ENCODE data around the gene PIRT. TPM values are rescaled to one million over a fixed set of nuclear protein-coding genes. Genes with fewer than 3 reads are reported as not detected.

PIRT gene
- total RNA-seq, 1 donor from 2014 or later = not detected

- no peak for TF ChIP-seq EZH2 (IDR thresholded peaks at IDR 0.05; ENCODE audit: insufficient read depth, low read length)
- H3K27ac ChIP-seq (ENCODE audit: low read depth, low read length) = no peak overlapping the region
- H3K27me3 Mint-ChIP-seq (ENCODE audit: low read depth, unreplicated experiment) = no peaks in the 10 kb centered on the region
- no peak overlapping the region for H3K4me3 Mint-ChIP-seq (ENCODE audit: unreplicated experiment)
- no peak overlapping the region for H3K4me2 ChIP-seq (ENCODE audit: low read length)
- no peak overlapping the region for H2AFZ ChIP-seq (ENCODE audit: low read depth, low read length)
- no peak overlapping the region for H3K9ac ChIP-seq (ENCODE audit: low read length)
- no peaks in the 10 kb centered on the region for H4K20me1 ChIP-seq (ENCODE audit: insufficient read depth, low read length)
- H3K27me3 ChIP-seq (ENCODE audit: insufficient read depth, low read length) = no peaks in the 10 kb centered on the region
- H3K9me3 Mint-ChIP-seq (ENCODE audit: unreplicated experiment) = peaks cover 4% of the 10 kb centered on the region
- no peak overlapping the region for H3K27ac Mint-ChIP-seq (ENCODE audit: unreplicated experiment)
- H3K4me1 ChIP-seq (ENCODE audit: insufficient read depth, low read length) = no peaks in the 10 kb centered on the region
- H3K9me3 ChIP-seq (ENCODE audit: insufficient read depth, low read depth, low read length) = no peaks in the 10 kb centered on the region
- FAIRE-seq = no peak
- no peaks in the 10 kb centered on the region for H3K4me1 Mint-ChIP-seq (ENCODE audit: low read depth, unreplicated experiment)
- no peaks in the 10 kb centered on the region for H3K36me3 Mint-ChIP-seq (ENCODE audit: low read depth, unreplicated experiment)
- no peak for DNase-seq (ENCODE audit: low read depth)
- no peak overlapping the region for H3K4me3 ChIP-seq (ENCODE audit: insufficient read depth, low read depth, low read length)
- no peaks in the 10 kb centered on the region for H3K36me3 ChIP-seq (ENCODE audit: insufficient read depth, low read length)
- no peaks in the 10 kb centered on the region for H3K79me2 ChIP-seq (ENCODE audit: insufficient read depth, low read length)
These were observed 60.0 kb downstream of the PIRT start for GRCh38 chr17:10777890-10778289.

DNA sequence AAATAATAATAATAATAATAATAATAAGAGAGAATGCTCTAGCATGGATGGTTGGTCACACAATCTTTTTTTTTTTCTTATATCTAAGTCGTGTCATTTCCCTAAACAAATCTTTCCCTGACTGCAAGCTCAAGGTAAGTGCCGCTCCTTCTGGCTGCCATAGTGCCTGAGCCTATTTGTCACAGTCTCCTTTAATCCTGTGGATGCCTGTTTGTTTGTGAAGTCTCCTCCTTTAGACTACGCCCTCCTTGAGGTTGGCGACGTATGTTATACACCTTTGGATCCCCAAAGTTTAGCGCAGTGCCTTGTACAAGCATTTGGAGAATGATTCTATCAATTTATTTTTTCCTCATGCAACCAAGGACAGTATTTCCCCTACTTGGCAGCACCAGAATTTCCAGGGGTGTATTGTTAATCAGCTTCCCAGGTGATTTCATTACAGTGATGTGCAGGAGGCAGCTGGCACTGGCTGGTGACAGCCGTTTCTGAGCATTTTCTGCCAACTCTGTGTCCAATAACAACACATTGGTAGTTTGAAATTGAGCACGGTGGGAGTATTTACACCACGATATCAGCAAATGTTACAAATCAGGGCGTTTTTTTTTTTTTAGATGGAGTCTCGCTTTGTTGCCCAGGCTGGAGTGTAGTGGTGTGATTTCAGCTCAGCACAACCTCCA lies 60.6 kb downstream of the PIRT start:
- FAIRE-seq = no peak
- H3K27ac Mint-ChIP-seq (ENCODE audit: unreplicated experiment) = no peak overlapping the region

DNA sequence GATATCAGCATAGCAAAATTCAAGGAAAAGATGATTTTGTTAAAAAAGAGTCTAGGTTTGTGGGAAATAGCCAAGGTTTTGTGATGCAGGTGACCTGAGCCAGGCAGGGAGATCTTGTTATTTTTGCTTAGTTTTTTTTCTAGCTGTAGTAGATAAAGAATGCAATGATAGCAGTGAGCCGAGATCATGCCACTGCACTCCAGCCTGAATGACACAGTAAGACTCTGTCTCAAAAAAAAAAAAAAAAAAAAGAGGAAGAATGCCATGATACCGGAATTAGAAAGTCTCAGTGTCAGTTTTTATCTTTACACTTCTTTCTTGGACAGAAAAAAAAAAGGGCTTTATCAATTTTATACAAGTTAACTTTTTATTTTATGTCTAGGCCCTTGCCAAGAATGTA lies 61.5 kb downstream of the PIRT start:
- Histone ChIP-seq H3K4me1 (ENCODE audit: insufficient read depth, low read length) (no peaks in the 10 kb centered on the region), H3K79me2 (ENCODE audit: insufficient read depth, low read length) (no peaks in the 10 kb centered on the region), H3K9me3 (ENCODE audit: insufficient read depth, low read depth, low read length) (peaks cover 10% of the 10 kb centered on the region), H3K4me3 (ENCODE audit: insufficient read depth, low read depth, low read length) (no peak overlapping the region), H3K27me3 (ENCODE audit: insufficient read depth, low read length) (no peaks in the 10 kb centered on the region), H3K9ac (ENCODE audit: low read length) (no peak overlapping the region), H3K27ac (ENCODE audit: low read depth, low read length) (no peak overlapping the region), H3K36me3 (ENCODE audit: insufficient read depth, low read length) (no peaks in the 10 kb centered on the region), H4K20me1 (ENCODE audit: insufficient read depth, low read length) (no peaks in the 10 kb centered on the region), H3K4me2 (ENCODE audit: low read length) (no peak overlapping the region), H2AFZ (ENCODE audit: low read depth, low read length) (no peak overlapping the region)
- Mint-ChIP-seq H3K9me3 (ENCODE audit: unreplicated experiment) (peaks cover 5% of the 10 kb centered on the region), H3K27me3 (ENCODE audit: low read depth, unreplicated experiment) (peaks cover 1% of the 10 kb centered on the region), H3K36me3 (ENCODE audit: low read depth, unreplicated experiment) (no peaks in the 10 kb centered on the region), H3K4me3 (ENCODE audit: unreplicated experiment) (no peak overlapping the region), H3K27ac (ENCODE audit: unreplicated experiment) (no peak overlapping the region), H3K4me1 (ENCODE audit: low read depth, unreplicated experiment) (no peaks in the 10 kb centered on the region)
- TF ChIP-seq, protein P1, sequence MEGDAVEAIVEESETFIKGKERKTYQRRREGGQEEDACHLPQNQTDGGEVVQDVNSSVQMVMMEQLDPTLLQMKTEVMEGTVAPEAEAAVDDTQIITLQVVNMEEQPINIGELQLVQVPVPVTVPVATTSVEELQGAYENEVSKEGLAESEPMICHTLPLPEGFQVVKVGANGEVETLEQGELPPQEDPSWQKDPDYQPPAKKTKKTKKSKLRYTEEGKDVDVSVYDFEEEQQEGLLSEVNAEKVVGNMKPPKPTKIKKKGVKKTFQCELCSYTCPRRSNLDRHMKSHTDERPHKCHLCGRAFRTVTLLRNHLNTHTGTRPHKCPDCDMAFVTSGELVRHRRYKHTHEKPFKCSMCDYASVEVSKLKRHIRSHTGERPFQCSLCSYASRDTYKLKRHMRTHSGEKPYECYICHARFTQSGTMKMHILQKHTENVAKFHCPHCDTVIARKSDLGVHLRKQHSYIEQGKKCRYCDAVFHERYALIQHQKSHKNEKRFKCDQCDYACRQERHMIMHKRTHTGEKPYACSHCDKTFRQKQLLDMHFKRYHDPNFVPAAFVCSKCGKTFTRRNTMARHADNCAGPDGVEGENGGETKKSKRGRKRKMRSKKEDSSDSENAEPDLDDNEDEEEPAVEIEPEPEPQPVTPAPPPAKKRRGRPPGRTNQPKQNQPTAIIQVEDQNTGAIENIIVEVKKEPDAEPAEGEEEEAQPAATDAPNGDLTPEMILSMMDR (IDR thresholded peaks at IDR 0.05; ENCODE audit: insufficient read depth, low read depth, low read length) = no peak
- TF ChIP-seq EZH2 (IDR thresholded peaks at IDR 0.05; ENCODE audit: insufficient read depth, low read length) = no peak
- DNase-seq (ENCODE audit: low read depth) (no peak), FAIRE-seq (no peak)

More for the DNA sequence above, 60.6 kb downstream of the PIRT start:
- no peak for DNase-seq (ENCODE audit: low read depth)
- H2AFZ ChIP-seq (ENCODE audit: low read depth, low read length) = no peak overlapping the region
- H3K9me3 ChIP-seq (ENCODE audit: insufficient read depth, low read depth, low read length) = peaks cover 3% of the 10 kb centered on the region
- peaks cover 4% of the 10 kb centered on the region for H3K9me3 Mint-ChIP-seq (ENCODE audit: unreplicated experiment)
- H3K36me3 Mint-ChIP-seq (ENCODE audit: low read depth, unreplicated experiment) = no peaks in the 10 kb centered on the region
- no peaks in the 10 kb centered on the region for H3K27me3 ChIP-seq (ENCODE audit: insufficient read depth, low read length)
- H3K27ac ChIP-seq (ENCODE audit: low read depth, low read length) = no peak overlapping the region
- no peaks in the 10 kb centered on the region for H3K36me3 ChIP-seq (ENCODE audit: insufficient read depth, low read length)
- no peaks in the 10 kb centered on the region for H3K4me1 ChIP-seq (ENCODE audit: insufficient read depth, low read length)
- no peaks in the 10 kb centered on the region for H3K79me2 ChIP-seq (ENCODE audit: insufficient read depth, low read length)
- no peaks in the 10 kb centered on the region for H4K20me1 ChIP-seq (ENCODE audit: insufficient read depth, low read length)
- H3K4me3 Mint-ChIP-seq (ENCODE audit: unreplicated experiment) = no peak overlapping the region
- H3K4me1 Mint-ChIP-seq (ENCODE audit: low read depth, unreplicated experiment) = no peaks in the 10 kb centered on the region
- TF ChIP-seq, protein P1 (IDR thresholded peaks at IDR 0.05; ENCODE audit: insufficient read depth, low read depth, low read length) = no peak
- H3K27me3 Mint-ChIP-seq (ENCODE audit: low read depth, unreplicated experiment) = no peaks in the 10 kb centered on the region
- no peak overlapping the region for H3K4me3 ChIP-seq (ENCODE audit: insufficient read depth, low read depth, low read length)
- no peak overlapping the region for H3K4me2 ChIP-seq (ENCODE audit: low read length)
- no peak overlapping the region for H3K9ac ChIP-seq (ENCODE audit: low read length)
